SH-SY5Y (cell line): ENCODE results near the gene TTL.

Experiments used
- GATA2 ChIP-seq: IDR thresholded peaks from 2 replicates; pipeline ENCODE4 v1.6.1; 2011; ENCODE audit warnings: mild to moderate bottlenecking, low read depth, low read length
- GATA3 ChIP-seq: IDR thresholded peaks from 2 replicates; pipeline ENCODE4 v1.6.1; 2011; ENCODE audit warnings: low read depth, mild to moderate bottlenecking, low read length, moderate library complexity

The TTL gene

GRCh38 chr2:112520234-112520783, 38.4 kb downstream of the TTL start:
- TF ChIP-seq GATA2 (no peak), GATA3 (no peak)

- no peak for TF ChIP-seq GATA3
- no peak for TF ChIP-seq GATA2
These were observed 41.4 kb downstream of the TTL start for GRCh38 chr2:112523291-112523777.

- TF ChIP-seq GATA2 (no peak), GATA3 (no peak)
These were observed 46.6 kb downstream of the TTL start for GRCh38 chr2:112528541-112528940.

- TF ChIP-seq GATA2 (no peak), GATA3 (no peak)
These were observed 47.8 kb downstream of the TTL start for GRCh38 chr2:112529757-112530156.

GRCh38 chr2:112530728-112531127, 48.8 kb downstream of the TTL start:
- TF ChIP-seq GATA3 (no peak), GATA2 (no peak)

- TF ChIP-seq GATA3 (no peak), GATA2 (no peak)
These were observed 52.9 kb downstream of the TTL start for GRCh38 chr2:112534826-112535225.

GRCh38 chr2:112539306-112539705, 57.4 kb downstream of the TTL start:
- no peak for TF ChIP-seq GATA3
- TF ChIP-seq GATA2, result no peak

- no peak for TF ChIP-seq GATA3
These were observed 59.0 kb downstream of the TTL start for GRCh38 chr2:112540906-112541305.

GRCh38 chr2:112541315-112542122, 59.6 kb downstream of the TTL start:
- TF ChIP-seq GATA3 (no peak), GATA2 (no peak)

GRCh38 chr2:112542123-112542983, 60.4 kb downstream of the TTL start, which contains the start of gene POLR1B:
POLR1B (plus strand) TSS chr2:112542465; CDS start chr2:112542495, 30 bp downstream.
- TF ChIP-seq GATA2, result no peak
- TF ChIP-seq GATA3, result no peak

GRCh38 chr2:112542984-112543661, 61.2 kb downstream of the TTL start:
- TF ChIP-seq GATA2, result no peak
- no peak for TF ChIP-seq GATA3

- TF ChIP-seq GATA2, result no peak
- no peak for TF ChIP-seq GATA3
These were observed 65.4 kb downstream of the TTL start for GRCh38 chr2:112547333-112547732.

GRCh38 chr2:112548980-112549379, 67.0 kb downstream of the TTL start:
- TF ChIP-seq GATA2 (no peak), GATA3 (no peak)

- TF ChIP-seq GATA2, result no peak
- TF ChIP-seq GATA3, result no peak
These were observed 84.1 kb downstream of the TTL start for GRCh38 chr2:112566104-112566503.
